CD4-positive, alpha-beta T cell (primary cell): ENCODE data around the gene SAMD4A. TPM values are rescaled to one million over a fixed set of nuclear protein-coding genes. Genes with fewer than 3 reads are reported as not detected.

Experiments
- ATAC-seq: fragments of 200-7000 bp; cut with Tn5 transposase; one replicate; pipeline ENCODE4 v1.10.0; 2022; ENCODE audit warnings: mild to moderate bottlenecking; ENCODE audit not compliant: poor library complexity
- CTCF ChIA-PET: fragments of 350-600 bp; sonication (Branson Sonifier 250); formaldehyde crosslinking; loops from one replicate; lab custom pipeline; 2021; ENCODE audit warnings: antibody characterized with exemption, inconsistent platforms; lab: Charles Lee
- POLR2A ChIA-PET: fragments of 350-600 bp; sonication (Branson Sonifier 250); formaldehyde crosslinking; loops from one replicate; lab custom pipeline; 2021; ENCODE audit warnings: antibody characterized with exemption, inconsistent platforms; lab: Charles Lee
- DNase-seq, 14 experiments: peaks; one replicate each; pipeline ENCODE4 v3.0.0-alpha.2; 2013 to 2020; ENCODE audit warnings: mixed read lengths in 2 of 14
- H3K27ac ChIP-seq, 2 donors: one replicate each; pipeline versions ENCODE4 v1.5.1 to v1.7.0; 2013; ENCODE audit warnings: low read length in 2 of 2, low read depth in 1 of 2, mild to moderate bottlenecking in 1 of 2
- H3K27me3 ChIP-seq, 2 experiments: 1 replicate in 1 of 2; 2 replicates in 1 of 2; pipeline versions ENCODE4 v1.6.1 to v1.7.0; 2013; ENCODE audit warnings: low read length in 2 of 2, control low read depth in 1 of 2, mild to moderate bottlenecking in 1 of 2, moderate library complexity in 1 of 2; ENCODE audit not compliant: insufficient read depth in 2 of 2, control insufficient read depth in 1 of 2
- H3K36me3 ChIP-seq: one replicate; pipeline ENCODE4 v1.6.1; 2013; ENCODE audit warnings: low read length, control low read depth; ENCODE audit not compliant: insufficient read depth
- H3K4me1 ChIP-seq: one replicate; pipeline ENCODE4 v1.6.1; 2013; ENCODE audit warnings: low read length, control low read depth; ENCODE audit not compliant: insufficient read depth
- H3K4me3 ChIP-seq: one replicate; pipeline ENCODE4 v1.5.1; 2013; ENCODE audit warnings: mild to moderate bottlenecking, low read length, moderate library complexity
- H3K9me3 ChIP-seq, 2 experiments: 1 replicate in 1 of 2; 2 replicates in 1 of 2; pipeline versions ENCODE4 v1.6.1 to v1.7.0; 2013; ENCODE audit warnings: low read length in 2 of 2, mild to moderate bottlenecking in 2 of 2, control low read depth in 1 of 2, moderate library complexity in 1 of 2; ENCODE audit not compliant: control insufficient read depth in 1 of 2, insufficient read depth in 1 of 2
- H3K27ac Mint-ChIP-seq: one replicate; pipeline ENCODE4 v1.8.0; 2020; ENCODE audit warnings: mixed read lengths
- H3K27me3 Mint-ChIP-seq: one replicate; pipeline ENCODE4 v1.8.0; 2021; ENCODE audit warnings: mixed read lengths
- H3K36me3 Mint-ChIP-seq: one replicate; pipeline ENCODE4 v1.8.0; 2021; ENCODE audit warnings: low read depth, mixed read lengths
- H3K4me1 Mint-ChIP-seq: one replicate; pipeline ENCODE4 v1.8.0; 2021; ENCODE audit warnings: low read depth, mixed read lengths
- H3K4me3 Mint-ChIP-seq: one replicate; pipeline ENCODE4 v1.8.0; 2020; ENCODE audit warnings: mild to moderate bottlenecking, mixed read lengths
- H3K9me3 Mint-ChIP-seq: one replicate; pipeline ENCODE4 v1.8.0; 2020; ENCODE audit warnings: mixed read lengths
- CTCF ChIP-seq: fragments of 200-600 bp; IDR thresholded peaks from one replicate; pipeline ENCODE4 v1.8.0; 2022; ENCODE audit warnings: antibody characterized with exemption, mild to moderate bottlenecking
- intact Hi-C, 2 experiments: fragments of 100-400 bp; cut with DNase I in 1 of 2; cut with micrococcal nuclease in 1 of 2; formaldehyde crosslinking; loops; one replicate each; pipeline versions ENCODE4 v1.15.1 to v1.9.0; 2023 to 2025; cut with DNase I, micrococcal nuclease
- total RNA-seq, 174 experiments: library from RNA in 2 of 174; stranded (reverse) in 2 of 174; gene quantifications; one replicate each; pipeline ENCODE4 v1.2.3 and lab custom pipeline; 2021 to 2026

Gene SAMD4A
- total RNA-seq, 2 experiments from 2014 or later = 1.9 to 2.3 TPM

GRCh38 chr14:54813081-54813480, 246.2 kb downstream of the SAMD4A start:
- Histone ChIP-seq H3K27me3 (no peaks in the 10 kb centered on the region), H3K9me3 (no peaks in the 10 kb centered on the region), H3K36me3 (no peaks in the 10 kb centered on the region), H3K4me3 (no peak overlapping the region), H3K27ac (no peak overlapping the region), H3K4me1 (no peaks in the 10 kb centered on the region)
- no peak overlapping the region for H3K27ac Mint-ChIP-seq
- no peak for ATAC-seq
- no peaks in the 10 kb centered on the region for H3K36me3 Mint-ChIP-seq
- H3K4me3 Mint-ChIP-seq = no peak overlapping the region
- ChIA-PET CTCF (no interaction called here), POLR2A (no interaction called here)
- no peaks in the 10 kb centered on the region for H3K4me1 Mint-ChIP-seq
- intact Hi-C loops = no loop called here
- no peaks in the 10 kb centered on the region for H3K9me3 Mint-ChIP-seq
- H3K27me3 Mint-ChIP-seq = no peaks in the 10 kb centered on the region
- DNase-seq = no peak
- TF ChIP-seq CTCF = no peak

GRCh38 chr14:54814076-54814475, 247.1 kb downstream of the SAMD4A start:
- ATAC-seq = no peak
- CTCF ChIA-PET = no interaction called here
- no peak overlapping the region for H3K27ac Mint-ChIP-seq

GRCh38 chr14:54815016-54815415, 248.1 kb downstream of the SAMD4A start:
- no peaks in the 10 kb centered on the region for H3K27me3 ChIP-seq
- DNase-seq (no peak), ATAC-seq (no peak)
- H3K9me3 ChIP-seq = no peaks in the 10 kb centered on the region
- H3K27ac Mint-ChIP-seq = no peak overlapping the region
- ChIA-PET POLR2A (no interaction called here), CTCF (no interaction called here)
- H3K27me3 Mint-ChIP-seq = peaks cover 8% of the 10 kb centered on the region
- H3K4me3 Mint-ChIP-seq = no peak overlapping the region
- intact Hi-C loops = no loop called here
- no peak overlapping the region for H3K27ac ChIP-seq
- TF ChIP-seq CTCF = no peak
- H3K36me3 ChIP-seq = no peaks in the 10 kb centered on the region
- H3K36me3 Mint-ChIP-seq = no peaks in the 10 kb centered on the region
- H3K4me1 Mint-ChIP-seq = no peaks in the 10 kb centered on the region
- H3K4me1 ChIP-seq = no peaks in the 10 kb centered on the region
- H3K9me3 Mint-ChIP-seq = no peaks in the 10 kb centered on the region
- no peak overlapping the region for H3K4me3 ChIP-seq

More at GRCh38 chr14:54814076-54814475, 247.1 kb downstream of the SAMD4A start:
- Mint-ChIP-seq H3K27me3 (peaks cover 3% of the 10 kb centered on the region), H3K4me1 (no peaks in the 10 kb centered on the region), H3K9me3 (no peaks in the 10 kb centered on the region), H3K36me3 (no peaks in the 10 kb centered on the region), H3K4me3 (no peak overlapping the region)
- POLR2A ChIA-PET = no interaction called here
- H3K27ac ChIP-seq = no peak overlapping the region
- TF ChIP-seq CTCF = no peak
- H3K4me1 ChIP-seq = no peaks in the 10 kb centered on the region
- peak in 1 of 14 experiments; percentile 11 for DNase-seq
- H3K36me3 ChIP-seq = no peaks in the 10 kb centered on the region
- intact Hi-C loops = no loop called here
- H3K9me3 ChIP-seq = no peaks in the 10 kb centered on the region
- no peak overlapping the region for H3K4me3 ChIP-seq
- H3K27me3 ChIP-seq = no peaks in the 10 kb centered on the region
